Measurements from ENCODE around the gene AK1. TPM values are rescaled to one million over a fixed set of nuclear protein-coding genes. Genes with fewer than 3 reads are reported as not detected.

Gene AK1
- total RNA-seq, 1 experiment from 2014 or later: 61.9 TPM

DNA sequence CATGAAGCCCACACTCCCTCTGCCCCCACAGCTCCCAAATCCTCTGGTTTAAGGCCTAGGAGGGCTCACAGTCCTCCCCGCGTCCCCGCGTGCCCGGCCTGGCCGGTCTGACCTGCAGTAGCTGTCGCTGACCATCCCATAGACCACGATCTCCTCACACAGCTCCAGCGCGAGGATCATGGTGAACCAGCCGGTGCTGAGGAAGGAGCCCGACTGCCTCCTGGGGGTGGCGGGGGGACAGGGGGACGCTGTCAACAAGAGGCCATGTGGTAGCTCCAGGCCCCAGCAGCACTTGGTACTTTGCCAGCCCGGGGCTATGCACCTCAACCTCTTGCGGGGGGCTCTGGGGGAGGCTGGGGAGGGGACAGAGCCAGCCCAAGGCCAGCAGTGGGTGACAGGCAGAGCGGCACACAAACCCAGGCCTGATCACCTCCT, 32.4 kb upstream of the AK1 start:
- DNase-seq (ENCODE audit: low read depth): no peak

- DNase-seq (ENCODE audit: low read depth): no peak
Observed at GRCh38 chr9:127908660-127908926, 31.1 kb upstream of the AK1 start.

GRCh38 chr9:127907867-127908659, 30.6 kb upstream of the AK1 start:
- DNase-seq (ENCODE audit: low read depth): no peak

- DNase-seq (ENCODE audit: low read depth): no peak
Observed at GRCh38 chr9:127905788-127906191, 28.3 kb upstream of the AK1 start.

DNA sequence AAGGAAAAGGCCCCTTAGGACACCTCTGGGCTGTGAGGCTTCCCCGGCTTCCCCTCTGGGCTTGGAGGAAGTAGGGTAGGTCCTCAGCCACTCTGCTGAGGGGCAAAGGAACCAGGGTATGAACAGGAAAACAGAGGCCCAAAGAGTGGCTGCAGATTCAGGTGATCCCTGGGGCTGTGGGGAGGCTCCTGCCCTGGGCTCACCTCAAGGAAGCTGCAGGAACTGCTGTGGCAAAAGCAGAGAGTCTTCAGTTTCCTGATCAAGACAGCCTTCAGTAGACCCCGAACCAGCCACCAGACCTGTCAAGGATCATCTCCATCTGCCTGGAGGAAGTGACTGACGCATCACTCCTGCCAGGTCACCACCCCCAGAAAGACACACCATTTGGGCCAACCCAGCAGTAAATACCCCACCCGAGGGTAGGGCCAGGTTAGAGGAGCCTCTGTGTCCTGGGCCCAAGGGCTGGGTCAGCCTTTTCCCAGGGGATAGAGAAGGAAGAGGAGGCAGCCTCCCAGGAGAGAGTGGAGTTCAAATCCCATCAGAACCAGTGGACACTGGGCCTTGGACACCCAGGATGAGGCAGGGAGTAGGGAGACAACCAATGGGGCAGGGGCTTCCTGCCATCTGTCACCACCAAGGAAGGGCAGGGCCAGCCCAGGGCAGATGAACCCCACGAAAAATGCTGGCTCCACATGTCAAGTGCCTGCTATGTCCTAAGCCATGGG, 27.7 kb upstream of the AK1 start:
- no peak for DNase-seq (ENCODE audit: low read depth)

GRCh38 chr9:127904561-127905003, 27.1 kb upstream of the AK1 start:
- DNase-seq (ENCODE audit: low read depth): no peak

GRCh38 chr9:127903557-127904475, 26.3 kb upstream of the AK1 start:
- no peak for DNase-seq (ENCODE audit: low read depth)

GRCh38 chr9:127899128-127899943, 21.9 kb upstream of the AK1 start, which contains the start of gene ST6GALNAC6:
TSS of gene ST6GALNAC6 (minus strand) at chr9:127899603. CDS start at chr9:127897981, 1,622 bp downstream.
- DNase-seq (ENCODE audit: low read depth): peak; percentile 65

DNA sequence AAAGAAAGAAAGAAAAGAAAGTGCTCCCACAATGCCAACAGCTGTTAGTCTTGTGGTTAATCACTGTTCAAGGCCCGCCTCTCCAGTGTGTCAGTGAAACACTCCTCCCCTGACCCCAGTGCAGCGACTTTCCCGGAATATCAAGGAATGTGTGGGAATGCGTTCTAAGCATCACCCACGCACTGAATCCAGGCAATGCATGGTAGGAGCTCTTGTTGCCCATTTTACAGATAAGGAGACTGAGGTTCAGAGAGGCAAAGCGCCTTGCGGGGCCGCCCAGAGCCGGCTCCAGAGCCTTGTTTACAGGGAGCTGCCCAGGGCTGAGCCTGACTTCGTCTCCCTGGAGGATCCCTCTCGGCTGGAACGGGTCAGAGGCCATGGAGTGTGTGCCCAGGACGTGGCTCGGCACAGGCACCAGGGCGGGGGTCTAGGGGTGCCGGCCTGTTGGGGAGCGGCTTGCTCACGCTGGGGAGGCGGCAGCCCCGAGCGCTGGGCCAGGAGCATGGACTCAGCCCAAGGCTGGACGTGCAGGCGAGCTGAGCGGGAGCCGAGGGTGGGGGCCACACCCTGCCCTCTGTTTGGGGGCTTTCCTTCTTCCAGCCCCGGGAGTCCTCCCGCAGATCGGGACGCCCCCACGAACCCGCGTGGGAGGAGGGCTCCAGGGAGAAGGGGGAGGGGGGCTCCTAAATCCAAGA, 21.1 kb upstream of the AK1 start:
- peak; percentile 70 for DNase-seq (ENCODE audit: low read depth)

GRCh38 chr9:127897193-127897692, 19.8 kb upstream of the AK1 start:
- no peak for DNase-seq (ENCODE audit: low read depth)

GRCh38 chr9:127896395-127897192, 19.1 kb upstream of the AK1 start:
- DNase-seq (ENCODE audit: low read depth): no peak

DNA sequence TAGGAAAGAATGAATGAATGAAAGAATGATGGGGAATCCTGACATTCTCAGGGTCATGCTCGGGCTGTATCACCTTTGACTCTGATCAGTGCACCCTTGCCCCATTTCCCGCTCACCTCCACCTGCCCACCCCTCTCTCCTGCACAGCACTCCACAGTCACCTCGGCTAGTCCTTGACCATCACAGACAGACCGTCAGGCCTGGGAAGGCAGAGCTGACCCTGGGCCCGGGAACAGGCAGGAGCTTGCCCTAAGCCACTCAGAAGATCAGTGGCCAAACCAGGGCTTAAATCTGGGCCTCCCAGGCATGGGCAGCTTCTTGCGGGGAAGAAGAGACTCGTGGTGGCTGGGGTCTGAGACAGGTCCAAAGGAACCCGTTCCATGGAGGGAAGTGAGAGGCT, 18.3 kb upstream of the AK1 start:
- no peak for DNase-seq (ENCODE audit: low read depth)

GRCh38 chr9:127893392-127893791, 15.9 kb upstream of the AK1 start:
- no peak for DNase-seq (ENCODE audit: low read depth)

GRCh38 chr9:127892831-127893230, 15.4 kb upstream of the AK1 start:
- no peak for DNase-seq (ENCODE audit: low read depth)

DNA sequence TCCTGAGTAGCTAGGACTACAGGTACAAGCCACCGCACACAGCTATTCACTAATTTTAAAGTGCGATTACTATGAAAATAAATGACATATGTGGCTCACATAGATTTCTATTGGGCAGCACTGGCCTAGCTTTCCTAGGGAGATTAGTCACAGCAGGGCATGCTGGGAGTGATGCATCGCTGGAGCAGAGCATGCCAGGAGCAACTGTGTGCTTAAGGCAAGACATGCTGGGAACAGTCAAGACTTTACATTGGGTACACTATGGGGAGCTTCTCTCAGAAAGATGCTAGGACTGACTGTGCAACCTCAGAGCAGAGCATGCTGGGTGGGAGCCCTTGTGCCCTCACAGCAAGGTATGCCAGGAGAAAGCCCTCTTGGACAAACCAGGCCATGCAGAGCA, 12.6 kb upstream of the AK1 start:
- no peak for DNase-seq (ENCODE audit: low read depth)

GRCh38 chr9:127887792-127888191, 10.3 kb upstream of the AK1 start:
- DNase-seq (ENCODE audit: low read depth): no peak

DNA sequence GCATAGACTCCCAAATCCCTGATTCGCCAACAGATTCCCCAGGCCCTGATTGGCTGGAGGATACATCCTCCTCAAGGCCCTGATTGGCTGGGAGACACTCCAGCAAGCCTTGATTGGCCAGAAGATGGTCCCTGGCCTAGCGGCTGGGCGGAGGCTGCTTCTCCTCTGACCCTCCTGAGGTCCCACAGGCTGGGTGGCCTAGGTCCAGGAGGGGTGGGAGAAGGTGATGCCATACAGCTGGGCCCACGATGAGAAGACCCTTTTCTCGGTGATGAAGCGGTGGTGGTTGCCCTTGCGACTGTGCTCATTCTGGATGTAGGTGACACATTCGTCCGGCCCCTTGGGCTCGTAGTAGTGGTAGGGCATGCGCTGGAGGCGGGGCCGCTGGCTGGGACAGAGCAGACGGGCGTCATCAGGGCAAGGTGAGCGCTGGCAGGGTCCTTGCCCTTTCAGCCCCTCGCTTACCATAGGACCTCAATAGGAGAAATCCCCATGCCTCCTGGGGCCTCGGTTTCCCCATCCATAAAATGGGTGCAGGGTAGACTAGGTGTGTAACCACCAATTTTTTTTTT, 9.0 kb upstream of the AK1 start:
- DNase-seq (ENCODE audit: low read depth): no peak

GRCh38 chr9:127885508-127886281, 8.2 kb upstream of the AK1 start:
- DNase-seq (ENCODE audit: low read depth): no peak

Data from RPMI7951 (cell line).